HL-60 (cell line): ENCODE measurements around the gene LRRC15.

ENCODE experiments used
- DNase-seq, 2 experiments: peaks; one replicate each; pipeline ENCODE4 v3.0.0-alpha.2; 2010 to 2020; ENCODE audit warnings: low read depth in 1 of 2, low spot score in 1 of 2
- H3K27ac ChIP-seq: fragments of 250-450 bp; sonication (Bioruptor Pico); replicated peaks from 2 replicates; pipeline ENCODE4 v1.5.1; 2020; ENCODE audit warnings: mild to moderate bottlenecking, moderate library complexity
- H3K27me3 ChIP-seq: fragments of 250-450 bp; sonication (Bioruptor Pico); 2 replicates; pipeline ENCODE4 v1.5.1; 2021; ENCODE audit warnings: mild to moderate bottlenecking, moderate library complexity; ENCODE audit not compliant: insufficient read depth, poor library complexity, severe bottlenecking
- H3K4me3 ChIP-seq: replicated peaks from 2 replicates; pipeline ENCODE4 v1.5.1; 2011; ENCODE audit warnings: mild to moderate bottlenecking, control low read depth, low read length; ENCODE audit not compliant: insufficient read depth
- CTCF ChIP-seq: IDR thresholded peaks from one replicate; pipeline ENCODE4 v1.5.1; 2011; ENCODE audit warnings: low read length, control low read depth, inconsistent platforms; ENCODE audit not compliant: insufficient read depth
- GABPA ChIP-seq: IDR thresholded peaks from 2 replicates; pipeline ENCODE4 v1.6.1; 2012; ENCODE audit warnings: low read depth
- POLR2AphosphoS5 ChIP-seq: IDR thresholded peaks from 2 replicates; pipeline ENCODE4 v1.6.1; 2012; ENCODE audit warnings: low read depth
- REST ChIP-seq: IDR thresholded peaks from 2 replicates; pipeline ENCODE4 v1.6.1; 2012; ENCODE audit warnings: low read depth; ENCODE audit not compliant: insufficient replicate concordance
- SPI1 ChIP-seq: IDR thresholded peaks from 2 replicates; pipeline ENCODE4 v1.6.1; 2012; ENCODE audit warnings: low read depth, mild to moderate bottlenecking, borderline replicate concordance

The LRRC15 gene

DNA sequence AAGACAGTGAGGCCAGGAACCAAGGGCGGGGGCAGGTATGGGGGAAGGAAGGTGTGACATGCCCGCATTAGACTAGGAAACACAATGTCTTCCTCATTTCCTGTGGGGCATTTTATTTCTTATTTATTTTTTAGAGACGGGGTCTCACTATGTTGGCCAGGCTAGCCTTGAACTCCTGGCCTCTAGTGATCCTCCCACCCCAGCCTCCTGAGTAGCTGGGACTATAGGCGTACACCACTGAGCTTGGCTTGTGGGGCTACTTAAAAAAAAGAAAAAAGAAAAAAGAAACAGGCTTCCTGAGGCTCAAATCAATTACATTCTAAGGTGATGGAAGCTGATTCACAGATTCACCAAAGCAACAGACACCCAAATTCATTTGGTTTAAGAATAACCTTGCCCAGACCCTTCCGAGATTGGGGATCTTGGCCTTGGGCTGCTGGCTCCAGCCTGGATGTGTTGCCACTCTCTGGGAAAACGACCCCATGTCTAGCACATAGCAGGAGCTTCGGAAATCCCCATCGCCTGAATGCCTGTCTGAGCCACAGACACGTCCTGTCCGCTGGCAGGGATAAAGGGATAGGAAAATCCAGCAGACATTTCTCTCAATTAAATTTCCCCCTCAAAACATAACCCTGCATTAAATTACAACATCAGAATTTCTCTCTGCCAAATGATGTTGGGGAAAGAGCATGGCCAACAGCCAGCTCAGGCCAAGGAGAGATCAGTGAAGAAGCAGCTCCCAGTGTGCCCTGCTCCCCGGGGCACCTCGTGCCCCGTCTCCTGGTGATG lies 31.4 kb downstream of the LRRC15 start:
- Histone ChIP-seq H3K4me3 (no peak overlapping the region), H3K27ac (no peak overlapping the region), H3K27me3 (peaks cover 24% of the 10 kb centered on the region)
- DNase-seq = no peak
- TF ChIP-seq GABPA (no peak), CTCF (no peak), POLR2AphosphoS5 (no peak), REST (no peak), SPI1 (no peak)

GRCh38 chr3:194336601-194337355 lies 32.8 kb downstream of the LRRC15 start:
- DNase-seq = no peak
- no peak for TF ChIP-seq REST
- TF ChIP-seq CTCF = no peak
- TF ChIP-seq SPI1 = no peak
- TF ChIP-seq GABPA = no peak
- TF ChIP-seq POLR2AphosphoS5 = no peak
- Histone ChIP-seq H3K27ac (no peak overlapping the region), H3K27me3 (peaks cover 36% of the 10 kb centered on the region), H3K4me3 (no peak overlapping the region)

- Histone ChIP-seq H3K27me3 (peaks cover 27% of the 10 kb centered on the region), H3K27ac (no peak overlapping the region), H3K4me3 (no peak overlapping the region)
- no peak for DNase-seq
- no peak for TF ChIP-seq REST
- no peak for TF ChIP-seq POLR2AphosphoS5
- TF ChIP-seq GABPA = no peak
- TF ChIP-seq SPI1 = no peak
- TF ChIP-seq CTCF = no peak
These were observed 35.6 kb downstream of the LRRC15 start for GRCh38 chr3:194333981-194334320.
